ENCODE data around the gene B3GAT2. TPM values are rescaled to one million over a fixed set of nuclear protein-coding genes. Genes with fewer than 3 reads are reported as not detected.

B3GAT2 gene
- total RNA-seq, 1 donor from 2014 or later: 0.52 TPM

DNA sequence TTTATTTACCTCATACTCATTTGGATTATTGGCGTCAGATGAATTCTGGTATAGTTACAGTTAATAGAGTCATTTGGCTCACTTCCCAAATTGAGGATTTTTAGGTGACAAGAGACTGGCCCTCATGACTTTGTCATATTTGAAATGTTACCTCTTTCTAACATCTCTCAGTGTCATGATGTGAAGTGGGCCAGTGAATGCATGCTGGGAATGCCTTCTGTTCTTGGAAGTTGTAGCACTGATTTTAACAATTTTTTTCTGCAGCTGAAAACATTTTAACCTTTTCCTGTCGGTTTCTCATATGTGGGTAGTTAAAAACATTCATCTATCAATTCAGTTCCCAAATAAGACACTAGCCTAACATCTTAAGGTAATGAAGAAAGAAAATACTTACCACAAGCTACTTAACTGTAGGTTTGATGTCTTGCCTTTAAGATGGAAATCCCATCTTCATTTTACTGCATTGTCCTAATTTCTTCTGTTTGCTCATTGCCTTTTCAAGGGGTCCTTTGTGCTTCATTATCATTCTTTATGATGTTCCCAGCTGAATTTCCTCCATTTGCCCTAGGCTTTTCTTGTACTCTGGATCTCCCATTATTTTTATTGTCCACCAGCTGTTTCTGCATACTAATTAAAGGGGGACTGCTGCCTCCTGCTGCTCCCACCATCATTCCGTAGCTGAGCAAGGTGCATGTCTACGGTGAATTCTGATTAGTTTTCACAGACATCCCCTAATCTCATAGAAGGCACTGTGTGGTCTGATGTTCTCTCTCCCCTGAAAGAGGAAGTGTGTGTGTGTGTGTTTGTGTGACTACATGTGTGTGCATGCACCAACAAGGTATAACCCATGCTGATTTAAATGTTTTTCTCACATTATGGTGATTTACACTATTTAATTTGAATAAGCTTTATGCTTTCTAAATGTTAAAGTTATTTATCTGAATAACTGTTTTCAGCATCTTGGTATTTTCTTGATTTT, 109.5 kb downstream of the B3GAT2 start:
- no peak overlapping the region for H3K27ac ChIP-seq (ENCODE audit: low read depth, low read length)
- no peak overlapping the region for H3K4me3 ChIP-seq (ENCODE audit: low read length in 3 of 3)
- H3K36me3 ChIP-seq (ENCODE audit: control insufficient read depth in 3 of 3, insufficient read depth in 3 of 3, low read length in 3 of 3): no peaks in the 10 kb centered on the region
- H3K4me1 ChIP-seq (ENCODE audit: control insufficient read depth in 3 of 3, insufficient read depth in 3 of 3, low read length in 3 of 3): no peaks in the 10 kb centered on the region
- no peaks in the 10 kb centered on the region for H3K27me3 ChIP-seq (ENCODE audit: control insufficient read depth in 3 of 3, insufficient read depth in 3 of 3, low read length in 3 of 3)
- no peaks in the 10 kb centered on the region for H3K9me3 ChIP-seq (ENCODE audit: control insufficient read depth in 3 of 3, low read length in 3 of 3)
- no peak overlapping the region for H3K9ac ChIP-seq (ENCODE audit: low read depth in 1 of 3, low read length in 3 of 3)

DNA sequence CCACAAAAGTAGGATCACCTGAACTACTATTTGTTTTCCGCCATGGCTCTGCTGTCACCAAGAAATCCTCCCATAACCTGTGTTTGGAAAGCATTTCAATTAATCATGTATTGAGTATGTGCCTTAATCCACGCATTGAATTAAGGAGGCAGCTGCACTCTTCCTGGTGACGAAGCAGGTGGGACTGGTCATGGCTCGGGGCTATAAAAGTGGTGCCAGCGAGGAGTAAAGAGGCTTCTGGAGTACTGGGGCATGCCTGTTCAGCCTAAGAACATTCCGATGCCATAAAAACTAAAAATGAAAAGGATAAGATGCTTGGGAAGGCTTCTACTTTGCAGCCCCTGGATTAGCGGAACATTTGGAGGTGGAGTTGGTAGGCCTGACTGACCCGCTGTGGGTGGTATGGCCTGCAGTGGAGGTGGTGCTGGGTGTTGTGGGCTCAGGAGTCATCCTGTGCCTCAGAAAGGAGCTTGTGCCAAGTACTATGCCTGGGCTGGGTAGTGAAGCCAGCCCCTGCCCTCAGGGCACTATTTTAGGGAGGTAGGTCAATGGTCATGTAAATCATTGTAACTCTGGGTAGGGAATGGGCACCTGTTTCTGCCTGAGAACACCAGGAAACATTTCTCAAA, 110.5 kb downstream of the B3GAT2 start:
- Histone ChIP-seq H3K27me3 (ENCODE audit: control insufficient read depth in 3 of 3, insufficient read depth in 3 of 3, low read length in 3 of 3) (no peaks in the 10 kb centered on the region), H3K9ac (ENCODE audit: low read depth in 1 of 3, low read length in 3 of 3) (no peak overlapping the region), H3K4me3 (ENCODE audit: low read length in 3 of 3) (no peak overlapping the region), H3K9me3 (ENCODE audit: control insufficient read depth in 3 of 3, low read length in 3 of 3) (no peaks in the 10 kb centered on the region), H3K4me1 (ENCODE audit: control insufficient read depth in 3 of 3, insufficient read depth in 3 of 3, low read length in 3 of 3) (no peaks in the 10 kb centered on the region), H3K36me3 (ENCODE audit: control insufficient read depth in 3 of 3, insufficient read depth in 3 of 3, low read length in 3 of 3) (no peaks in the 10 kb centered on the region), H3K27ac (ENCODE audit: low read depth, low read length) (no peak overlapping the region)

DNA sequence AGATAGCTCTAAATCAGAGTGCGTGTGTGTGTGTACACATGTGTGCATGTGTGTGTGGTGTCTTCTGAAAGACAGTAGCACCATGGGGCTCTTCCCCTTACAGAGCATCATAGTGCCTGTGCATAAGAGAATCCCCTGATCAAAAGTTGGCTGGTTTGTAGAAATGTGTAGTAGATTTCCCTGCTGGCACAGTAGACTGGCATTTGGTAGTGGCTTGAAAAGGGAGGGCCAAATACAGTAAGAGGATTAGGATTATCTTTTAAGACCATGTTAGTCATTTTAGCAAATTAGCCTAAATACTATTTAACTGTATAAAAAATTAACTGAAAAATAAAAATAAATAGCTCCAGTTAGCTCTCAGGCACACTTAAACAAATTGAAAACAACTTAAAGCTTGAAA, 112.6 kb downstream of the B3GAT2 start:
- Histone ChIP-seq H3K4me1 (ENCODE audit: control insufficient read depth in 3 of 3, insufficient read depth in 3 of 3, low read length in 3 of 3) (no peaks in the 10 kb centered on the region), H3K4me3 (ENCODE audit: low read length in 3 of 3) (no peak overlapping the region), H3K9me3 (ENCODE audit: control insufficient read depth in 3 of 3, low read length in 3 of 3) (no peaks in the 10 kb centered on the region), H3K9ac (ENCODE audit: low read depth in 1 of 3, low read length in 3 of 3) (no peak overlapping the region), H3K27me3 (ENCODE audit: control insufficient read depth in 3 of 3, insufficient read depth in 3 of 3, low read length in 3 of 3) (no peaks in the 10 kb centered on the region), H3K27ac (ENCODE audit: low read depth, low read length) (no peak overlapping the region), H3K36me3 (ENCODE audit: control insufficient read depth in 3 of 3, insufficient read depth in 3 of 3, low read length in 3 of 3) (no peaks in the 10 kb centered on the region)

DNA sequence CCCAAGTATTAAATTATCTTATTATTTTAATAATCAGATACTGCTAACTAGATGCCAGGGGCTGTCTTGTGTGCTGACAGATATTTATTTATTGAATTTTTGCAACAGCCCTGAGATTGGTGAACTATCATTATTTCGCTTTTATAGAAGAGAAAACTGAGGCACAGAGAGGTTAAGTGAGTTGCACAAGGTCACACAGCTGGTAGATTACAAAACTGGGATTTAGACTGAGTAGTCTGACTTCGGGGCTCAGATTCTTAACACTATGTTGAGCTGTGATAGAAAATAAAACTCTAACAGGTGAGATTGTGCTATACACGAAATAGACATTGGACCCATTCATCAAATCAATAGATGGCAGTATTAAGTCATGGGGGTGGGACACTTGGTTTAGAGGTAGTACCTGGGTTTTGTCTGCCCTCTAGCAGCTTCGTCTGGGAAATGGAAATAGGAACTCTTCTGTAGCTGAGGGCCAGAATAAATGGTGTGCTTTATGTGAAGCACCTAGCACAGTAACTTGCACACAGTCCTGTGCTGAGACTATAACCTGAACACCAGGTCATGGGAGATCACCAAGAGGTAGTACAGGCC, 113.4 kb downstream of the B3GAT2 start:
- H3K36me3 ChIP-seq (ENCODE audit: control insufficient read depth in 3 of 3, insufficient read depth in 3 of 3, low read length in 3 of 3): no peaks in the 10 kb centered on the region
- H3K9me3 ChIP-seq (ENCODE audit: control insufficient read depth in 3 of 3, low read length in 3 of 3): no peaks in the 10 kb centered on the region
- H3K27ac ChIP-seq (ENCODE audit: low read depth, low read length): no peak overlapping the region
- H3K4me3 ChIP-seq (ENCODE audit: low read length in 3 of 3): no peak overlapping the region
- peaks cover 0 to 4% (median 2%) of the 10 kb centered on the region in 3 donors for H3K4me1 ChIP-seq (ENCODE audit: control insufficient read depth in 3 of 3, insufficient read depth in 3 of 3, low read length in 3 of 3)
- H3K9ac ChIP-seq (ENCODE audit: low read depth in 1 of 3, low read length in 3 of 3): no peak overlapping the region
- H3K27me3 ChIP-seq (ENCODE audit: control insufficient read depth in 3 of 3, insufficient read depth in 3 of 3, low read length in 3 of 3): no peaks in the 10 kb centered on the region

DNA sequence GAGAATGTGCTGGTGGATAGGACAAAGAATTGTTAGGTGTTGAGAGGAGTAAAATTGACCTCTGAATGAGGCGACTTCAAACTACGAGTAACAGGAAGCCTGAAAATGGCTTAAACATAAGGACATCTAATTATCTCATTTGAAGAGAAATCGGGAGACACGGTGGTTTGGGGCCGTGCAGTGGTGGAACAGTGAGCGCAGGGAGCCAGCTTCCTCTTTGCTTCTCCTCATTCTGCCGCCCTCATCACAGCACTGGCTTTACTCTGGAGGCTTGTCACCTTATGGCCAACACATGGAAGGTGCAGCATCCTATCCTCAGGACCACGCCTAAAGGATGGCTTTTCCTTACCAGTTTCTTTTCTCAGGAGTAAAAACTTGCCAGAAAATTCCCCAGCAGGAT, 114.3 kb downstream of the B3GAT2 start:
- no peak overlapping the region for H3K27ac ChIP-seq (ENCODE audit: low read depth, low read length)
- H3K36me3 ChIP-seq (ENCODE audit: control insufficient read depth in 3 of 3, insufficient read depth in 3 of 3, low read length in 3 of 3): no peaks in the 10 kb centered on the region
- no peak overlapping the region for H3K9ac ChIP-seq (ENCODE audit: low read depth in 1 of 3, low read length in 3 of 3)
- no peak overlapping the region for H3K4me3 ChIP-seq (ENCODE audit: low read length in 3 of 3)
- H3K27me3 ChIP-seq (ENCODE audit: control insufficient read depth in 3 of 3, insufficient read depth in 3 of 3, low read length in 3 of 3): no peaks in the 10 kb centered on the region
- H3K4me1 ChIP-seq (ENCODE audit: control insufficient read depth in 3 of 3, insufficient read depth in 3 of 3, low read length in 3 of 3): peaks cover 0 to 4% (median 2%) of the 10 kb centered on the region in 3 donors
- no peaks in the 10 kb centered on the region for H3K9me3 ChIP-seq (ENCODE audit: control insufficient read depth in 3 of 3, low read length in 3 of 3)

DNA sequence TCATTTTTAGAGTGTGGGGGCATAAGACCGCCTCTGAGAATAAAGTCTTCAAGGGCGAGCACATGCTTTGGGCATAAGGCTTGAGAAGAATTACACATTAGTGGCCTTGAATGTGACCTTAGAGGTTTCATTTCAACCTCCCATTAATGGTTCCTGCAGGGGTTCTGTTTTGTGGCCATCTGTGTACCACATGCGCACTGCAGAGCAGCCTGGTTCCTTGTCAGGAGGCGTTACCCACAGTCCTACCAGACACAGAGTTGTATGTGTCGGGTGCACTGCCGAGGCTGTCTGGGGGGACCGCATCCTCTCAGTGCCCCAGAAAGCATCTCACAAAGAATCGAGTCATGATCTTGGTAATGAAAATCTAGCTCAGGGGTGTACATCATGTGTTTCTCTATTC, 115.7 kb downstream of the B3GAT2 start:
- Histone ChIP-seq H3K9ac (ENCODE audit: low read depth in 1 of 3, low read length in 3 of 3) (no peak overlapping the region), H3K4me3 (ENCODE audit: low read length in 3 of 3) (no peak overlapping the region), H3K9me3 (ENCODE audit: control insufficient read depth in 3 of 3, low read length in 3 of 3) (no peaks in the 10 kb centered on the region), H3K27me3 (ENCODE audit: control insufficient read depth in 3 of 3, insufficient read depth in 3 of 3, low read length in 3 of 3) (no peaks in the 10 kb centered on the region), H3K4me1 (ENCODE audit: control insufficient read depth in 3 of 3, insufficient read depth in 3 of 3, low read length in 3 of 3) (peaks cover 0 to 4% (median 2%) of the 10 kb centered on the region in 3 donors), H3K27ac (ENCODE audit: low read depth, low read length) (no peak overlapping the region), H3K36me3 (ENCODE audit: control insufficient read depth in 3 of 3, insufficient read depth in 3 of 3, low read length in 3 of 3) (no peaks in the 10 kb centered on the region)

DNA sequence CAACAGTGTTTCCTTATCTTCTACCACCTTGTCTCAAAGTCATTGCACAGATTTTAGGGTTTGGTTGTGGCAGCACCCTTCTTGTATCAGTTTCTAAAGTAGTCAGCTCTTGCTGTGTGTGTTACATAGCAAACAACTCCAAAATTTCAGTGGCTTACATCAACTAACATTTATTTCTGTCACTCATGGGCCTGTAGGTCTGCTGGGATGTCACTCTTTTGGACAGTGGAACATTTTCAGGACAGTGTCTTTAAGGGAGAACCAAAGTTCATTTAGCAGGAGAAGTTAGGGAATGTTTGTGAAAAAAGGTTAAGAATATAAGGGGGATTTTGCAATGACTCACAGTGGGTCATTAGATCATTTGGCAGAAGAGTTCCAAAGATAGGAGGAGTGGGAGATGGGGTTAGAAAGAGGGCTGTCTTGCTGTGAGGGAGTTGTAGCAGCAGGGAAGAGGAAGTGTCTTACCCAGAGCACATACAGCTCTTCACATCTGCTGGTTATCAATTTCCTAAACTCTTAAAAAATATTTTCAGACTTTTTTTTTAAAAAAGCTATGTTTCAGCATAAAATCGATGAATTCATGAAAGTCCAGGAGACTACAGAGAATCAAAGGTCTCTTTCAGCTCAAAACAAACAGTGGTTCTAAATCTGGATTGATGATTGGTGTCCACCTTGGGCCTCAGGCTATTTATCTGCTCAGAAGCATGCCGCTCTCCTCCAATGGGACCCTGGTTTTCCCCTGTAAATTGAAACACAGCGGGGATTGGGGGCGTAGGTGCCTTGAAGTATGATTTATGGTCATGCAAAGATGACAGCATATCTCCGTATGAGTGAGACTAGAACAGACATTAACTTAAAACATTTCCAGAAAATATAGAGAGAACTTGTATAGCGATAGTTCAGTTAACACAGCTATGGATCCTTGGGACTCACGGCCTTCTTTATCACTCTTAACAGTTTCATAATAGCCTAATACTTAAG, 117.3 kb downstream of the B3GAT2 start:
- no peak overlapping the region for H3K27ac ChIP-seq (ENCODE audit: low read depth, low read length)
- H3K9me3 ChIP-seq (ENCODE audit: control insufficient read depth in 3 of 3, low read length in 3 of 3): no peaks in the 10 kb centered on the region
- no peak overlapping the region for H3K9ac ChIP-seq (ENCODE audit: low read depth in 1 of 3, low read length in 3 of 3)
- no peak overlapping the region for H3K4me3 ChIP-seq (ENCODE audit: low read length in 3 of 3)
- H3K27me3 ChIP-seq (ENCODE audit: control insufficient read depth in 3 of 3, insufficient read depth in 3 of 3, low read length in 3 of 3): no peaks in the 10 kb centered on the region
- no peaks in the 10 kb centered on the region for H3K36me3 ChIP-seq (ENCODE audit: control insufficient read depth in 3 of 3, insufficient read depth in 3 of 3, low read length in 3 of 3)
- peaks cover 0 to 4% (median 2%) of the 10 kb centered on the region in 3 donors for H3K4me1 ChIP-seq (ENCODE audit: control insufficient read depth in 3 of 3, insufficient read depth in 3 of 3, low read length in 3 of 3)

DNA sequence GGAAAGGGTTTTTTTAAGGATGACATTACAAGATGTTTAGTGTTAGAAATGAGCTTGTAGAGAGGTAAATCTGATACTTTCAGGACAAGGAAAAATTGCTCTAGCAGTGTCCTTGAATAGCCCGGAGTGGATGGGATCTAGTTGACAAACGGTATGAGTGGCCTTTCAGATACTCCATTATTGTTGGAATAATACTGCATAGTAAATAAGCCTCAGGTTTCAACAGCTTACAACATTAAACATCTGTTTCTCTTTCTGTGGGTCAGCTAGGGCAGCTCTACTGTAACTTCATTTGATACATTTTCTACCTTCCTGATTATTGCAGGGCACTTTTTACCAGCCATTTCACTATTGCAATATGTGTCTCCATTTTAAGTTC, 118.0 kb downstream of the B3GAT2 start:
- H3K4me3 ChIP-seq (ENCODE audit: low read length in 3 of 3): no peak overlapping the region
- peaks cover 0 to 5% (median 4%) of the 10 kb centered on the region in 3 donors for H3K4me1 ChIP-seq (ENCODE audit: control insufficient read depth in 3 of 3, insufficient read depth in 3 of 3, low read length in 3 of 3)
- H3K27ac ChIP-seq (ENCODE audit: low read depth, low read length): no peak overlapping the region
- no peak overlapping the region for H3K9ac ChIP-seq (ENCODE audit: low read depth in 1 of 3, low read length in 3 of 3)
- no peaks in the 10 kb centered on the region for H3K27me3 ChIP-seq (ENCODE audit: control insufficient read depth in 3 of 3, insufficient read depth in 3 of 3, low read length in 3 of 3)
- H3K36me3 ChIP-seq (ENCODE audit: control insufficient read depth in 3 of 3, insufficient read depth in 3 of 3, low read length in 3 of 3): no peaks in the 10 kb centered on the region
- H3K9me3 ChIP-seq (ENCODE audit: control insufficient read depth in 3 of 3, low read length in 3 of 3): no peaks in the 10 kb centered on the region

DNA sequence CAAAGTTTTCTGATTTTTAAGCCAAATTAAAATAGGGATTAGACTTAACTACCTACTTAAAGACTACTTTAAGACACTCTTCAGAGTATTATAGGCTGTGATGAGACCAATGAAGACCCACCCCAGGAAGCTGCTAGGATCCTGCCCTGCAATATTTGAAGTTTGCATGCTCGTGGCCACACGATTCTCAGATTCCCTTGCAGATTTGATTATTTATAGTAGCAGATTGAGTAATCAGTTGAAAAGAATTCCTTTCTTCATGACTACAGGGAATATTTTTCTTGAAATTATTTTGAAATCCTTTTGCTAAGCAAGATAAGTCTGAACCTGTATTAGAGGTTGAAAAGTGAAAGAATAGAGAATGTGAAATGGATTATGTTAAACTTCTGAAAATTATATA, 122.3 kb downstream of the B3GAT2 start:
- Histone ChIP-seq H3K9ac (ENCODE audit: low read depth in 1 of 3, low read length in 3 of 3) (no peak overlapping the region), H3K27me3 (ENCODE audit: control insufficient read depth in 3 of 3, insufficient read depth in 3 of 3, low read length in 3 of 3) (no peaks in the 10 kb centered on the region), H3K36me3 (ENCODE audit: control insufficient read depth in 3 of 3, insufficient read depth in 3 of 3, low read length in 3 of 3) (no peaks in the 10 kb centered on the region), H3K4me1 (ENCODE audit: control insufficient read depth in 3 of 3, insufficient read depth in 3 of 3, low read length in 3 of 3) (peaks cover 0 to 7% (median 4%) of the 10 kb centered on the region in 3 donors), H3K9me3 (ENCODE audit: control insufficient read depth in 3 of 3, low read length in 3 of 3) (no peaks in the 10 kb centered on the region), H3K4me3 (ENCODE audit: low read length in 3 of 3) (no peak overlapping the region), H3K27ac (ENCODE audit: low read depth, low read length) (no peak overlapping the region)
